H9 (cell line): ENCODE measurements around the gene CCDC60. TPM values are rescaled to one million over a fixed set of nuclear protein-coding genes. Genes with fewer than 3 reads are reported as not detected.

Experiments used
- DNase-seq: peaks from one replicate; pipeline ENCODE4 v3.0.0-alpha.2; 2017
- H2AFZ ChIP-seq: one replicate; pipeline ENCODE4 v1.6.1; 2013; ENCODE audit warnings: mild to moderate bottlenecking, low read length, control low read depth, moderate library complexity
- H2AK5ac ChIP-seq: 2 replicates; pipeline ENCODE4 v1.6.1; 2013; ENCODE audit warnings: low read length, control low read depth, mixed read lengths; ENCODE audit not compliant: insufficient read length
- H2BK120ac ChIP-seq: one replicate; pipeline ENCODE4 v1.6.1; 2013; ENCODE audit warnings: low read depth, mild to moderate bottlenecking, low read length, control low read depth, inconsistent platforms; ENCODE audit not compliant: poor library complexity, severe bottlenecking
- H2BK12ac ChIP-seq: 2 replicates; pipeline ENCODE4 v1.6.1; 2013; ENCODE audit warnings: low read length, control low read depth, mixed read lengths, low read depth; ENCODE audit not compliant: insufficient read length
- H2BK15ac ChIP-seq: 2 replicates; pipeline ENCODE4 v1.6.1; 2013; ENCODE audit warnings: low read depth, low read length, control low read depth
- H2BK20ac ChIP-seq: one replicate; pipeline ENCODE4 v1.6.1; 2013; ENCODE audit warnings: low read depth, mild to moderate bottlenecking, low read length, control low read depth, inconsistent platforms; ENCODE audit not compliant: poor library complexity, severe bottlenecking
- H2BK5ac ChIP-seq: 2 replicates; pipeline ENCODE4 v1.6.1; 2013; ENCODE audit warnings: low read length, control low read depth, mixed read lengths; ENCODE audit not compliant: insufficient read length
- H3K14ac ChIP-seq: 2 replicates; pipeline ENCODE4 v1.6.1; 2013; ENCODE audit warnings: low read length, control low read depth; ENCODE audit not compliant: insufficient read depth
- H3K18ac ChIP-seq: 2 replicates; pipeline ENCODE4 v1.6.1; 2013; ENCODE audit warnings: low read depth, mild to moderate bottlenecking, mixed read lengths, low read length, control low read depth; ENCODE audit not compliant: insufficient read length
- H3K23ac ChIP-seq: 2 replicates; pipeline ENCODE4 v1.6.1; 2013; ENCODE audit warnings: low read length, control low read depth, mixed read lengths, low read depth; ENCODE audit not compliant: insufficient read length
- H3K23me2 ChIP-seq: 2 replicates; pipeline ENCODE4 v1.6.1; 2013; ENCODE audit warnings: low read depth, mild to moderate bottlenecking, mixed read lengths, low read length, control low read depth; ENCODE audit not compliant: insufficient read length, poor library complexity, severe bottlenecking
- H3K27ac ChIP-seq: 2 replicates; pipeline ENCODE4 v1.5.1; 2013; ENCODE audit warnings: low read length, control low read depth, mixed read lengths, low read depth; ENCODE audit not compliant: insufficient read length
- H3K27me3 ChIP-seq: 2 replicates; pipeline ENCODE4 v1.6.1; 2013; ENCODE audit warnings: low read length, control low read depth, inconsistent platforms; ENCODE audit not compliant: insufficient read depth
- H3K4ac ChIP-seq: 2 replicates; pipeline ENCODE4 v1.6.1; 2013; ENCODE audit warnings: low read depth, mild to moderate bottlenecking, control low read depth, inconsistent platforms, low read length, moderate library complexity
- H3K4me1 ChIP-seq: 2 replicates; pipeline ENCODE4 v1.6.1; 2013; ENCODE audit warnings: low read length, control low read depth, inconsistent platforms; ENCODE audit not compliant: insufficient read depth
- H3K4me2 ChIP-seq: 2 replicates; pipeline ENCODE4 v1.6.1; 2013; ENCODE audit warnings: low read length, control low read depth, mixed read lengths; ENCODE audit not compliant: insufficient read length, insufficient read depth
- H3K56ac ChIP-seq: 2 replicates; pipeline ENCODE4 v1.6.1; 2013; ENCODE audit warnings: low read depth, mild to moderate bottlenecking, mixed read lengths, low read length, control low read depth; ENCODE audit not compliant: insufficient read length
- H3K79me1 ChIP-seq: 2 replicates; pipeline ENCODE4 v1.6.1; 2013; ENCODE audit warnings: low read depth, mild to moderate bottlenecking, moderate library complexity, low read length, control low read depth, inconsistent platforms; ENCODE audit not compliant: insufficient read depth, poor library complexity, severe bottlenecking
- H3K79me2 ChIP-seq: 2 replicates; pipeline ENCODE4 v1.6.1; 2013; ENCODE audit warnings: low read length, control low read depth, inconsistent platforms; ENCODE audit not compliant: insufficient read depth
- H3K9ac ChIP-seq: 2 replicates; pipeline ENCODE4 v1.6.1; 2013; ENCODE audit warnings: low read length, control low read depth, mixed read lengths; ENCODE audit not compliant: insufficient read length; ENCODE audit errors: extremely low read depth
- H3K9me3 ChIP-seq: one replicate; pipeline ENCODE4 v1.6.1; 2013; ENCODE audit warnings: low read depth, low read length, inconsistent platforms; ENCODE audit not compliant: control insufficient read depth
- H3T11ph ChIP-seq: one replicate; pipeline ENCODE4 v1.6.1; 2013; ENCODE audit warnings: mild to moderate bottlenecking, low read length, control low read depth, inconsistent platforms
- H4K20me1 ChIP-seq: one replicate; pipeline ENCODE4 v1.6.1; 2013; ENCODE audit not compliant: control insufficient read depth, insufficient read length, insufficient read depth
- H4K5ac ChIP-seq: 2 replicates; pipeline ENCODE4 v1.6.1; 2013; ENCODE audit warnings: low read depth, mild to moderate bottlenecking, mixed read lengths, low read length, control low read depth; ENCODE audit not compliant: insufficient read length
- H4K8ac ChIP-seq: replicated peaks from 2 replicates; pipeline ENCODE4 v1.6.1; 2013; ENCODE audit warnings: low read length, control low read depth, mixed read lengths, low read depth; ENCODE audit not compliant: insufficient read length
- H4K91ac ChIP-seq: 2 replicates; pipeline ENCODE4 v1.6.1; 2013; ENCODE audit warnings: low read depth, mild to moderate bottlenecking, moderate library complexity, mixed read lengths, low read length, control low read depth; ENCODE audit not compliant: insufficient read length
- H3K27ac Mint-ChIP-seq, 3 experiments: 2 replicates in 2 of 3; 3 replicates in 1 of 3; pipeline ENCODE4 v1.8.0; 2020 to 2021; ENCODE audit warnings: mixed read lengths in 3 of 3, mild to moderate bottlenecking in 1 of 3, moderate library complexity in 1 of 3
- H3K27me3 Mint-ChIP-seq: 2 replicates; pipeline ENCODE4 v1.8.0; 2021; ENCODE audit warnings: low read depth, mild to moderate bottlenecking, moderate library complexity, mixed read lengths
- H3K36me3 Mint-ChIP-seq, 3 experiments: 2 replicates in 2 of 3; 3 replicates in 1 of 3; pipeline ENCODE4 v1.8.0; 2020 to 2021; ENCODE audit warnings: low read depth in 3 of 3, mixed read lengths in 3 of 3; ENCODE audit not compliant: insufficient read depth in 1 of 3
- H3K4me1 Mint-ChIP-seq, 2 experiments: 2 replicates each; pipeline ENCODE4 v1.8.0; 2020; ENCODE audit warnings: mixed read lengths in 2 of 2
- H3K4me3 Mint-ChIP-seq, 2 experiments: 2 replicates in 1 of 2; 3 replicates in 1 of 2; pipeline ENCODE4 v1.8.0; 2020 to 2021; ENCODE audit warnings: mild to moderate bottlenecking in 2 of 2, mixed read lengths in 2 of 2, moderate library complexity in 1 of 2
- H3K9me3 Mint-ChIP-seq, 2 experiments: 2 replicates in 1 of 2; 3 replicates in 1 of 2; pipeline ENCODE4 v1.8.0; 2020; ENCODE audit warnings: mild to moderate bottlenecking in 2 of 2, mixed read lengths in 2 of 2, moderate library complexity in 1 of 2
- WGBS: extraction: QIAGEN DNeasy Blood & Tissue Kit; methylation state at CpG from one replicate; pipeline ENCODE4 v1.1.7; 2013; ENCODE audit warnings: missing lambda C conversion rate, low lambda C conversion rate, mixed read lengths; ENCODE audit not compliant: insufficient read length; ENCODE audit errors: extremely low coverage; 5-methylcytosine and 5-hydroxymethylcytosine counted together
- total RNA-seq: library from RNA; stranded (reverse); gene quantifications from 2 replicates; pipeline ENCODE4 v1.2.1, GENCODE V29; 2021
- TF ChIP-seq, protein P1 (sequence below): fragments of 200-600 bp; sonication (generic); conservative IDR thresholded peaks from 3 replicates; pipeline ENCODE4 v1.8.0; 2021; ENCODE audit warnings: antibody characterized with exemption, mild to moderate bottlenecking

Gene CCDC60
- total RNA-seq, 1 experiment from 2014 or later, result 0.44 TPM

DNA sequence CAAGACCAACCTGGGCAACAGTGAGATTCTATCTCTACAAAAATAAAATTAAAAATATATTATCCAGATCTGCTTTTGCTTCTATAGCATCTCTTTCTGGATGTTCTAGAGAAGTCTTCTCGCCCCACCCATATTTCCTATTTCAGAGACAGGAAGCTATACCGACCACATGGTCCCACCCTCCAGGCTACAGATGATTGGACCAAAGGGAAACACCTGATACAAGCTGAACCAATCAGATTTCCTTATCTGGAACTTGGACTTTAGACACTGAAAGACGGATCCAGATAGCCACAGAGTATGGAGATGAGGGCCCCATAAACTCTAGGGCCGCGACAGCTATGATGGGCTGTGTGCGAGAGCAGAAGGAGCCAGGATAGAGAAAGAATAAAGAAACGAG, 48.7 kb downstream of the CCDC60 start:
- Mint-ChIP-seq H3K9me3 (peaks cover 3 to 7% of the 10 kb centered on the region in 2 experiments; a peak in 4 of 5 replicates), H3K36me3 (peaks cover 0 to 10% (median 3%) of the 10 kb centered on the region in 3 experiments; a peak in 4 of 7 replicates), H3K27me3 (peaks cover 4% of the 10 kb centered on the region), H3K4me3 (no peak overlapping the region), H3K27ac (no peak overlapping the region), H3K4me1 (peaks cover 31 to 36% of the 10 kb centered on the region in 2 experiments)
- no peaks in the 10 kb centered on the region for H3K27me3 ChIP-seq
- H2BK15ac ChIP-seq, result no peak overlapping the region; the same call in 1 of the 2 replicates
- DNase-seq, result no peak
- no peak overlapping the region for H3K18ac ChIP-seq
- H3K4me2 ChIP-seq, result no peak overlapping the region
- H2AFZ ChIP-seq, result no peak overlapping the region
- H4K91ac ChIP-seq, result no peak overlapping the region
- TF ChIP-seq, protein P1, sequence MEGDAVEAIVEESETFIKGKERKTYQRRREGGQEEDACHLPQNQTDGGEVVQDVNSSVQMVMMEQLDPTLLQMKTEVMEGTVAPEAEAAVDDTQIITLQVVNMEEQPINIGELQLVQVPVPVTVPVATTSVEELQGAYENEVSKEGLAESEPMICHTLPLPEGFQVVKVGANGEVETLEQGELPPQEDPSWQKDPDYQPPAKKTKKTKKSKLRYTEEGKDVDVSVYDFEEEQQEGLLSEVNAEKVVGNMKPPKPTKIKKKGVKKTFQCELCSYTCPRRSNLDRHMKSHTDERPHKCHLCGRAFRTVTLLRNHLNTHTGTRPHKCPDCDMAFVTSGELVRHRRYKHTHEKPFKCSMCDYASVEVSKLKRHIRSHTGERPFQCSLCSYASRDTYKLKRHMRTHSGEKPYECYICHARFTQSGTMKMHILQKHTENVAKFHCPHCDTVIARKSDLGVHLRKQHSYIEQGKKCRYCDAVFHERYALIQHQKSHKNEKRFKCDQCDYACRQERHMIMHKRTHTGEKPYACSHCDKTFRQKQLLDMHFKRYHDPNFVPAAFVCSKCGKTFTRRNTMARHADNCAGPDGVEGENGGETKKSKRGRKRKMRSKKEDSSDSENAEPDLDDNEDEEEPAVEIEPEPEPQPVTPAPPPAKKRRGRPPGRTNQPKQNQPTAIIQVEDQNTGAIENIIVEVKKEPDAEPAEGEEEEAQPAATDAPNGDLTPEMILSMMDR, result no peak
- no peak overlapping the region for H2BK120ac ChIP-seq
- H2AK5ac ChIP-seq, result no peak overlapping the region
- no peak overlapping the region for H3K23ac ChIP-seq
- H3K27ac ChIP-seq, result no peak overlapping the region
- H3K79me2 ChIP-seq, result no peaks in the 10 kb centered on the region
- peaks cover 3% of the 10 kb centered on the region for H3K4me1 ChIP-seq
- H3K14ac ChIP-seq, result no peak overlapping the region
- H3K9me3 ChIP-seq, result no peaks in the 10 kb centered on the region
- no peak overlapping the region for H4K8ac ChIP-seq
- no peak overlapping the region for H4K5ac ChIP-seq
- H2BK20ac ChIP-seq, result no peak overlapping the region
- H3K4ac ChIP-seq, result no peak overlapping the region
- no peak overlapping the region for H3K9ac ChIP-seq
- H2BK12ac ChIP-seq, result no peak overlapping the region
- H3K23me2 ChIP-seq, result no peaks in the 10 kb centered on the region
- H3K79me1 ChIP-seq, result no peaks in the 10 kb centered on the region
- no peak overlapping the region for H3T11ph ChIP-seq
- H3K56ac ChIP-seq, result no peak overlapping the region
- no peaks in the 10 kb centered on the region for H4K20me1 ChIP-seq
- WGBS, result no CpG with 5 or more reads among the region's 7 CpGs
- no peak overlapping the region for H2BK5ac ChIP-seq
